Hematopoietic multipotent progenitor cell treated with erythropoietin and hydrocortisone succinate and interleukin-3 and kit ligand, for 17 days (in vitro differentiated cells): ENCODE results near the gene POU3F1.

ENCODE experiments used
- DNase-seq: peaks from one replicate; pipeline ENCODE4 v3.0.0-alpha.2; 2015; ENCODE audit warnings: low spot score

The POU3F1 gene

DNA sequence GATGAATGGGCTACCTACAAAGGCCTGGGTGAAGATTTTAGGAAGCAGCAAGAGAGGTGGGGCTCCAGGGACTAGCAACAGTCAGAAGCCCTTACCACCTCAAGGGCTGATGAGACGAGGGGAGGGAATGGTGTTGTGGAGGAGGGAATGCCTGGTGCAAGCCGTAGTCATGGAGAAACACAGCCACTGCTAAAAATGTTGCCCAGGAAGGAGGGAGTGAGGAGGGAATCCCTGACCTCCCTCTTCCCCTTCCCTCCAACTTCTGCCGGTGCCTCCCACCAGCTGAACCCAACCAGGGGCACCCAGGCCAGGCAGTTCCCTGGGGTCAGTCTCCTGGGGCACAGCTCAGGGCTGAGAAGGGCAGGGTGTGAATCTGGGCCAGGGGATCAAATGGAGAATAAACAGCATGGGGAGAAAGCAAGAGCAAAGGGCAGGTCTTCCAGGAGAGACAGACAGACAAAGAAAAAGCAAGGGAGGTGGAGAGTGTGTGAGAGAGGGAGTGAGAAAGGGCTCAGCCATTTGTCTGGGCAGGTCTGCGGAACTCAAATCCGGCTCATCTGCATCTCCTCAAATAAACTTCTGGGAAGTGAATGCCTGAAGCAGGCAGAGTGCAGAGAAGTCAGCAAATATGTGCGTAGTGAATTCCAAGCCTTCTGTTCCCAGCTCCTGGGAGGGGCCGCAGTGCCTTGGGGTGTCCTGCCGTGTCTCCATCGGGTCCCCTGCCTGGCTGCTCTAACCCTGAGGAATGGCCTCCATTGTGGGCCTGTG, 27.1 kb upstream of the POU3F1 start:
- no peak for DNase-seq

GRCh38 chr1:38072858-38073257, 26.3 kb upstream of the POU3F1 start:
- no peak for DNase-seq

DNA sequence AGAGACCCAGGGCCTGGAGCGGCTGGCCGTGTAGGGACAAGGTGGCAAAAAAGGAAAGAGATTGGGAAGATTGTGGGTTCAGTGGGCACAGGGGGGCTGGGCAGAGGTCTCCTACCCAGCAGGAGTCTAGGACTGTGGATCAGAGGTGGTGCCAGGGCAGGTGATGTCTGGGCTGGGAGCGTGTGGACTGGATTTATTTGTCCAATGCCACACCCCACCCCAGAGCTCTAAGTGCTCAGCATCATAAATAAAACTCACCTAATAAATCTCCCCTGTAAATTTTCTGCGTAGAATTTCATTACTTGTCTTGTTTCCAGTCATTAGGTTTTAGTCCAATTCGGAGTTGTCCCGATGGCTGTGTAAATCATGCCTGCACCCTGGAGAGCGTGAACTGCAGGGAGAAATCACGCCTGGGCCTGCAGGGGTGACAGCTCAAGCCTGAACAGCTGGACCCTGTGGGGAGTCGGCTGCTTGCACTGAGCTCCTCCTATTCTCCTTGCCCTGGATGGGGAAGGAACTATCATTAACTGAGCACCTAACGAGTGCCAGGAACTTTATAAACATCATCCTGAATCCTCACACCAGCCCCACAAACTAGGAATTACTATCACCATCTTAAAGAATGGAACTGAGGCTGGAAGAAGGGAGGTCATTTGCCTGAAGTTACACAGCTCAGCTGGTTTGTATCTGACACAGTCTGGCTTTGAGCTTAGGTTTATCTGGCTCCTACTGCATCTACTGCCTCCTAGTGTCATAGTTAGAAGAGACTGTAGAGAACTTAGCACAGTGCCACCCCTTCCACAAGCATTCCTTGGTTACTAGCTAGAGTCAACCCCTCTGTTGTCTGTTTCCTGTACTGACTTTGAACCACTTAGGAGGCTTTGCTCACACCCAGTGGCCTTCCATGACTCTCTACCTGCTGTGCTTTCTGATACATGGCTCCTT, 25.0 kb upstream of the POU3F1 start:
- DNase-seq = no peak

- no peak for DNase-seq
These were observed 22.4 kb upstream of the POU3F1 start for GRCh38 chr1:38068980-38069340.

DNA sequence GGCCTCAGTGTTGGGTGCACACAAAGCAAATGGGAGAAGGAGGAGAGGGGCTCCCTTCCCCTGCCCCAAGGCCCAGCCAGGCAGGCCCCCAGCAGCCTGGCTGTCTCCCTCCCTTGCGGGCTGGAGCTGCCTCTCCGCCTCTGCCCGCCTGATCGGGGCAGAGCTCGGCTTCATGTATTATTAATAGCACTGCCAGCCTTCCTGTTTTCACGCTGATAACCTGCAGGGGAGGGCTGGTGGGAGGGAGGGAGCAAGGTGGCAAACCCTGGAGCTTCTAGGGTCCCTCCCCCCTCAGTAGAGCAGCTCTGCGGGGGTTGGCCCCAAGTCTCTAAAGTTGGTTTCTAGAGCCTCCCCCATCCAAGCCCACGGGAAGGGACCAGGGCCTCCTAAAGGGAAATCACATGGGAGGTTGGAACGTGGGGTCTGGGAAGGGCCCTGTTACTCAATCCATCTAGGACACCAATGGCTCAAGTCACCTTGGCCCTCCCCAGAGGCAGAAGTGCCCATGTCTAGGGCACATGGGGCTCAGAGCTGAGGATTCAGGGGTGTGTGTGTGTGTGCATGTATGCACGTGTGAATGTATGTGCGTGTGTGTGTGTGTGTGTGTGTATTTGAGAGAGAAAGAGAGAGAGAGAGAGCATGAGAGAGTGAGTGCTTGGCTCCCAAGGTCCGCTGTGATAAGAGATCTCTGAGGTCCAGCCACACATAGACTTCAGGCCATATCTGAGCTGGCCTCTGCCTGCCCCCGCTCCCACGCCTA, 21.8 kb upstream of the POU3F1 start:
- DNase-seq = no peak

DNA sequence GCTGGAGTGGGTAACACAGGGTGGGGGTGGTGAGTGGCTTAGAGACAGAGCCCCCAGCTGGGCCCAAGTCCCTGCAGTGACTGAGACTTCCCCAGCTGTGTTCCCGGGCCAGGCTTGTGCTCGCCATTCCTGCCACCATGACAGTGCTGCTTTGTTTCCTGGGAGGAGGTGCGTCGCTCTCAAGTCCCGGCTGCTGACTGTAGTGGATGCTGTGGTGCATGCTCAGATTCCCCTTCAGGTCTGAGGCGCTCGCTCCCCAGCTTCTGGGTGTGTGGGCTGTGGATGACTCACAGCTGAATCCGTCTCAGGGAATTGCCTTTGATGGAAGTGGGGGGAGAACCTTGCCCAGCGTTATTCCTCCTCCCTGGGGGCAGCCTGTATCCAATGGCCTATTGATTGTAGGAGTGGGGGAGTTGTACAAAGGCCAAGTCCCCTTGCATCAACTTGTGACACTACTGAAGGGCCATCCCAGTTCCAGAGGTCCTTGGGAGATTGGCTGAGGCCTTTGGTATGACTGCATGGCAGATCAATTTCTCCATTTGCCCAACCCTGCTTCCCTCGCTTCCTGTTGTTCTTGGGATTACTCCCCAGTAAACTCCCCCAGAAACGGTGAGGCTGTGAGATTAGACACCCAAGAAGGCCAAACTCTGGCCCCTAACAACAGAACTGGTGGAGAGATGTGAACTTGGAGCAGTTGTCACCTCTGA, 17.8 kb upstream of the POU3F1 start:
- no peak for DNase-seq

- DNase-seq = no peak
These were observed 17.0 kb upstream of the POU3F1 start for GRCh38 chr1:38063616-38064015.

DNA sequence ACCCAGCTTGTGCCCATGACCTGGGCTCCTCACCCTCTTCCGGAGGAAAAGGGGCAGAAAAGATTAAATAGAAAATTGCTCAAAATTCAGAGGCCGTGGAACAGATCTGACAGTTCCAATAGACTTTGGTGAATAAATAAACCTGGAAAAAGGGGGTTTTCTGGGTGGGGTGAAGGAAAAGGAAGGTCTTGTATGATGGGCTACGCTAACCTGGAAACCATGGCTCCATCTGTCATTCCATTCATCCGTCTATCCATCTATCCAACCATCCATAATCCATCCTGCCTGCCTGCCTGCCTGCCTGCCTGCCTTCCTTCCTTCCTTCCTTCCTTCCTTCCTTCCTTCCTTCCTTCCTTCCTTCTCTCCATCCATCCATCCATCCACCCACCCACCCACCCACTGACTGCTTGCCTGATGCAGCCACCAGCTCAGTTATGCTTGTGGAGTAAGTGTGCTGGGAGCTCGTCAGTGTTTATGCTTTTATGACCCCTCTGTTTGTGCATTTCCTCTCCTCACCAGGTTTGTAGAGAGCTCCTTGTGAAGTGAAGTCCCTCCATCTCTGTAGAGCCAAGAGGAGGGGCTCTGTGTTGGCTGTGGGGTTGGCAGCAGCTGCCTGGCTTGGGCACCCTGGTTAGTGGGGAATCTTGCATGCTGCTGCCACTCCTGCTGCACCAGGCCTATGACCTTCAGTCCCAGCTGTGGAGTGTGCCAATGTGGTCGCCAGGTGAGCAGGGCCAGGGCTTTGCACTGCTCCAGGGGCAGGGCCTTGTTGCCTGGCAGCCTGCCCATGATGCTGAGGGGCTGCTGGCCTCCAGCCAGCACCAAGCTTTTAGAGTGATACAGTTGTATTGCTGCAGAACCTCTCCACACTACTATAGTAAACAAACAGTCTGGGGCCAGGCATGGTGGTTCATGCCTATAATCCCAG, 16.0 kb upstream of the POU3F1 start:
- DNase-seq = no peak

DNA sequence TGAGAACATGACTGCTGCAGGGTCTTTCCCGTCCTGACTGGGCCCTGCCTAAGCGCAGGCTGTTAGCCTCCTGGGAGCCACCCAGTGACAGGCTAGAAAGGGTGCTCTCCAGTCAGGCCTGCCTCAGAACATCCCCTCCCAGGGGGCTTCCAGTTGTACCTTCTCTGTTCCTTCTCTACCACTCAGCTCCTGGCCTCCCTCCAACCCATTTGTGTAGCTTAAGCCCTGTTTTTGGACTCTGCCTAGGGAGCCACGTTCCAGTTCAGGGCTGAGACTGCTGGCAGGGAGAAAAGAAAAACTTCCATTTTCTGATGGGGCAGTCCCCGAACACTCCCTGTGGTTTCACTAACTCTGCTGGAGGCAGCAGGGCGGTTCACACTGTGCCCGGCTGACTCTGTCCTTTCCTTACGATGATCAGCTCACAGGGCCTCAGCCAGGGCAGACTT, 15.3 kb upstream of the POU3F1 start:
- DNase-seq = no peak

DNA sequence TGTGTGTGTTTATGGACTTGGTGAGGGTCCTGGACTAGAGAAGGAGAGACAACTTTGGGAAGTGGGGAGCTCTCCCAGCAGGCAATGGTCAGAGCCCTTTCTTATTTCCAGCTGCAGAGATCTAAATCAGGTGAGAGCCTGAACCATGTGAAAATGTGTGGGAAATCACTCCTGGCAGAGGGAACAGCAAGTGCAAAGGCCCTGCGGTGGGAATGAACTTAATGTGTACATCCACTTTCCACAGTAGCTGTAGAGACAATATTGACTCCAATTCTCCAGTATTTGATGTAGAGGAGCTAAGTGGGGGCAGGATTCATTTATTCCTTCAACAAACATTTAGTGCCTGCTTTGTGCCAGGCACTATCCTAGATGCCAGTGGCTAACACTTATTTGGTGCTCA, 14.7 kb upstream of the POU3F1 start:
- DNase-seq = no peak

DNA sequence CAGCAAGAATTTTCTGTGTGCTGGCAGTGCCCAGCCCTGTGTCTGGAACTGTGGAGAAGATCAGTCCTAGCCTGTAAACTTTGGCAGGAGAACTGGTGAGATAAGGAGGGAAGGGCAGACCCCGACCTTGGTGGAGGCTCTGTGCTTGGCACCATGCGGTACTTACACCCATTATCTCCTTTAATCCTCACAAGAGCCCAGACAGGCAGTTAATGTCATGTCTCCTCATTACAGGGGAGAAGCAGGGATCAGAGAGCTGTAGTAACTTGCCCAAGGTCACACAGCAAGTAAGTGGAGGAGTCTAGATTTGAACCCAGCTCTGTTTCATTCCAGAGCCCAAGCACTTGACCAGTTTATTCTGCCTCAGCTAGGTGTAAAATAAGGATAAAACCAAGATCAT, 13.9 kb upstream of the POU3F1 start:
- DNase-seq = no peak

DNA sequence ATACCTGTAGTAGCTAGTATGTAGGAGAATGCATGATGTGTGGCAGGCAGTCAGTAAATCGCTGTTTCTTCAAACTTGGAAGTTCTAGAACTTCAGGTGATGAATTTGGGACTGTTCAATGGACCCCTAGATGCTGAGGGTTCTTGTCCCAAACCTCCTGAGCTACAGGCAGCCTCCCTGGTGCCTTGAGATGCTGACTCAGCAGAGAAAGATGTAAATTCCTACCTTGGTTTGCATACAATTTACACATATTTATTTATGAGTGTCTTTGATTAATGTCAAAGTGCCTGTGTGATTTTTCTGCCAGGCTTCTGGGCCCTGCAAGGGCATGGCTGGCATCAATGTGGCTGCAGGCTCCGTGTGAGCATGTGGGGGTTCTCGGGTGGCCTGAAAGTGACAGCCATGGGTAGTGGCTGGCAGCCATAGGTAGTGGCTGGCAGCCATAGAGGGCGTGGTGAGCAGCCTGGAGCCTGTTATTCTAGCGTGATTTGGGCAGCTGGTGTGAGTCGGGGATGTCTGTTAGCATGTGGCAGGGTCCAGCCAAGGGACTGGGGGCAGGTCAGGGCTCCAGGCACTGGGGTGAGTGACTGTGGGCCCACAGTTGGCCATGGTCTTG, 13.2 kb upstream of the POU3F1 start:
- no peak for DNase-seq

GRCh38 chr1:38055965-38056364, 9.4 kb upstream of the POU3F1 start:
- no peak for DNase-seq

- DNase-seq = no peak
These were observed 8.8 kb upstream of the POU3F1 start for GRCh38 chr1:38055398-38055797.

- no peak for DNase-seq
These were observed 7.0 kb upstream of the POU3F1 start for GRCh38 chr1:38053416-38054091.

DNA sequence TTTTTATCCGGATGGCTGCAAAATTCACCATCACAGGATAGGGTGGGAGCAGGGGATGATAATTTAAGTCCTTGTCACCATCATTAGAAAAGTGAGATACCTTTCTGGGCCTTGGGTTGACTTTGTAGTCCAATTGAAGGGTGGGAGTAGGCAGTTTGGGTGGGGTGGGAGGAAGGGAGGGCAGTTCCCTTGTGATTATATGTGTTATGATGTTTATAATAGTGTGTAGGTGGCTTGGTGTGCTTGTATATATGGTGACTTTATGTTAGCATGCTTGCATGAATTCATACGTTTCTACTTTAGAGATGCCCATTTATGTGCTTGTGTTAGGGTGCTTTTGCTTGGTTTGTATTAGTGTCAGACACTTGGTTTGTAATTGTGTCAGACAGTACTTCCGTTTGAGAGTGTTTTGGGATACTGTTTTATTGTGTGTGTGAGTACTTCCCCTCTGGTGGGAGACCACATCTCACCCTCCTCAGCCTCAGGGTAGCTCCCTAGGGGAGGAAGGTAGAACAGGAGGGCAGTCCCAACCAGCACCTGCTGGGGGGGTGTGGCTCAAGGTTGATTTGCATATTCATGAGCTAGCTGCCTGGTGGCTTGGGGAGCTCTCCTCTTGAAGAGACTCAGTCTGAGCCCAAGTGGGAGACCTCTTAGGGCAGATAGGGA, 6.3 kb upstream of the POU3F1 start:
- no peak for DNase-seq

DNA sequence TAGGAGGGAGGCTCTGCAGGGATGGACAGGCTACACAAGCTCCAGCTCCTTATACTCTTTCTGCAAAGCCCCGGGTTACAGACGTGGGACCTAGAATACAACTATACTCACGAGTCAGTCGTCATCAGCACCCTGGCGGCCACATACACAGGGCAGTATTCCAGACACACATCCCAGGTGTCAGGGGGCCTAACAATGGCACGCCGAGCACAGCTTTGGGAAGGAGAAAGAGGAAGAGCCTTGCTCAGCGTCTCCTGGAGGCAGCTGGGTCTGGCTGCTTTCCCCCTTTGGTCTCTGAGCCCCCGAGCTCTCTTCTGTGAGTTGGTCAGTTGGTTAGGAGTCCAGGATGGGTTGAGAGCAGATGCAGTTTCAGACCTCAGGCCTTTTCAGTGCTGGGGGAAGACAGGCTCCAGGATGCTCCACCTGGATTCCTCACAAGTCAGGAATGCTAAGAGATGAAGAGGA, 4.5 kb upstream of the POU3F1 start:
- no peak for DNase-seq

GRCh38 chr1:38050397-38051078, 3.9 kb upstream of the POU3F1 start:
- no peak for DNase-seq
